Osteoblast (primary cell): ENCODE data around the gene AMPH. TPM values are rescaled to one million over a fixed set of nuclear protein-coding genes. Genes with fewer than 3 reads are reported as not detected.
"Not testable (repeated sequence)": the region's sequence is repeated elsewhere in the genome, so short reads cannot be mapped to it uniquely, and the experiment has no call there.

Experiments
- DNase-seq: peaks from one replicate; pipeline ENCODE4 v3.0.0; 2011; ENCODE audit warnings: low spot score, mixed read lengths; ENCODE audit not compliant: insufficient read length; ENCODE audit errors: missing footprints
- H2AFZ ChIP-seq: 2 replicates; pipeline ENCODE4 v1.6.0; 2011; ENCODE audit warnings: mild to moderate bottlenecking, low read length
- H3K27ac ChIP-seq: 2 replicates; pipeline ENCODE4 v1.5.1; 2011; ENCODE audit warnings: mild to moderate bottlenecking, low read depth, low read length, moderate library complexity
- H3K27me3 ChIP-seq: 2 replicates; pipeline ENCODE4 v1.6.0; 2012; ENCODE audit warnings: mild to moderate bottlenecking, control low read depth, inconsistent platforms, low read length, moderate library complexity; ENCODE audit not compliant: insufficient read depth
- H3K36me3 ChIP-seq: 2 replicates; pipeline ENCODE4 v1.5.1; 2011; ENCODE audit warnings: mild to moderate bottlenecking, low read length, control low read depth, moderate library complexity; ENCODE audit not compliant: insufficient read depth
- H3K4me1 ChIP-seq: 2 replicates; pipeline ENCODE4 v1.5.1; 2011; ENCODE audit warnings: mild to moderate bottlenecking, low read length, control low read depth, moderate library complexity; ENCODE audit not compliant: insufficient read depth
- H3K4me2 ChIP-seq: 2 replicates; pipeline ENCODE4 v1.6.0; 2011; ENCODE audit warnings: mild to moderate bottlenecking, low read length; ENCODE audit not compliant: insufficient read depth
- H3K4me3 ChIP-seq: fragments of 200-600 bp; sonication (generic); 3 replicates; pipeline ENCODE4 v1.5.1; 2012; ENCODE audit warnings: mild to moderate bottlenecking, low read length, inconsistent platforms; ENCODE audit not compliant: insufficient read depth
- H3K79me2 ChIP-seq: 2 replicates; pipeline ENCODE4 v1.6.0; 2012; ENCODE audit warnings: mild to moderate bottlenecking, low read length, control low read depth, inconsistent platforms; ENCODE audit not compliant: insufficient read depth
- H3K9me3 ChIP-seq: 2 replicates; pipeline ENCODE4 v1.5.1; 2011; ENCODE audit warnings: low read depth, low read length, control low read depth
- H4K20me1 ChIP-seq: 2 replicates; pipeline ENCODE4 v1.6.0; 2012; ENCODE audit warnings: mild to moderate bottlenecking, low read length, control low read depth; ENCODE audit not compliant: insufficient read depth
- CTCF ChIP-seq: IDR thresholded peaks from 2 replicates; pipeline ENCODE4 v1.5.1; 2011; ENCODE audit warnings: mild to moderate bottlenecking, low read depth, low read length, moderate library complexity; ENCODE audit errors: extremely low read depth
- total RNA-seq: library from RNA; depleted of rRNA; stranded (reverse); fragments of >200 nt; gene quantifications from 2 replicates; pipeline ENCODE4 v1.2.3, GENCODE V29; 2012

AMPH gene
- total RNA-seq, 1 donor, result 1.1 TPM

GRCh38 chr7:38369816-38370493 lies 261.2 kb downstream of the AMPH start:
- Histone ChIP-seq H3K79me2 (no peaks in the 10 kb centered on the region), H3K4me2 (peak overlapping the region; percentile 52), H3K27me3 (no peaks in the 10 kb centered on the region), H3K4me1 (no peaks in the 10 kb centered on the region), H4K20me1 (no peaks in the 10 kb centered on the region), H3K36me3 (no peaks in the 10 kb centered on the region), H3K27ac (no peak overlapping the region), H3K4me3 (no peak overlapping the region), H3K9me3 (no peaks in the 10 kb centered on the region), H2AFZ (peak overlapping the region; percentile 75)
- DNase-seq, result peak; percentile 90
- peak; percentile 97 for TF ChIP-seq CTCF

GRCh38 chr7:38368191-38368605 lies 263.0 kb downstream of the AMPH start:
- TF ChIP-seq CTCF, result peak; percentile 77
- H3K4me1 ChIP-seq, result no peaks in the 10 kb centered on the region
- H3K27ac ChIP-seq, result no peak overlapping the region
- H3K4me3 ChIP-seq, result no peak overlapping the region
- no peaks in the 10 kb centered on the region for H4K20me1 ChIP-seq
- DNase-seq, result peak; percentile 58
- H2AFZ ChIP-seq, result peak overlapping the region; percentile 79
- no peaks in the 10 kb centered on the region for H3K79me2 ChIP-seq
- H3K9me3 ChIP-seq, result no peaks in the 10 kb centered on the region
- no peak overlapping the region for H3K4me2 ChIP-seq
- H3K36me3 ChIP-seq, result no peaks in the 10 kb centered on the region
- no peaks in the 10 kb centered on the region for H3K27me3 ChIP-seq

GRCh38 chr7:38367301-38367890 lies 263.8 kb downstream of the AMPH start:
- no peak overlapping the region for H3K4me3 ChIP-seq
- TF ChIP-seq CTCF, result no peak
- no peaks in the 10 kb centered on the region for H3K79me2 ChIP-seq
- no peak for DNase-seq
- H3K36me3 ChIP-seq, result no peaks in the 10 kb centered on the region
- no peaks in the 10 kb centered on the region for H3K27me3 ChIP-seq
- no peak overlapping the region for H3K27ac ChIP-seq
- H2AFZ ChIP-seq, result peak overlapping the region; percentile 25
- H3K4me1 ChIP-seq, result no peaks in the 10 kb centered on the region
- no peaks in the 10 kb centered on the region for H4K20me1 ChIP-seq
- no peaks in the 10 kb centered on the region for H3K9me3 ChIP-seq
- no peak overlapping the region for H3K4me2 ChIP-seq

GRCh38 chr7:38363379-38363778 lies 267.8 kb downstream of the AMPH start:
- H3K4me2 ChIP-seq, H3K4me1 ChIP-seq, H3K36me3 ChIP-seq, H2AFZ ChIP-seq, H3K79me2 ChIP-seq, DNase-seq, H3K4me3 ChIP-seq, H3K27me3 ChIP-seq, H3K27ac ChIP-seq, H3K9me3 ChIP-seq, H4K20me1 ChIP-seq: not testable (repeated sequence)
- peak; percentile 50 for TF ChIP-seq CTCF

GRCh38 chr7:38362611-38363237 lies 268.4 kb downstream of the AMPH start:
- H3K27me3 ChIP-seq, H3K9me3 ChIP-seq, H3K27ac ChIP-seq, H4K20me1 ChIP-seq, H3K79me2 ChIP-seq, H3K4me2 ChIP-seq, H3K4me3 ChIP-seq, DNase-seq, H2AFZ ChIP-seq, H3K36me3 ChIP-seq, H3K4me1 ChIP-seq: not testable (repeated sequence)
